ENCODE data around the gene KIAA1755.

Gene KIAA1755

DNA sequence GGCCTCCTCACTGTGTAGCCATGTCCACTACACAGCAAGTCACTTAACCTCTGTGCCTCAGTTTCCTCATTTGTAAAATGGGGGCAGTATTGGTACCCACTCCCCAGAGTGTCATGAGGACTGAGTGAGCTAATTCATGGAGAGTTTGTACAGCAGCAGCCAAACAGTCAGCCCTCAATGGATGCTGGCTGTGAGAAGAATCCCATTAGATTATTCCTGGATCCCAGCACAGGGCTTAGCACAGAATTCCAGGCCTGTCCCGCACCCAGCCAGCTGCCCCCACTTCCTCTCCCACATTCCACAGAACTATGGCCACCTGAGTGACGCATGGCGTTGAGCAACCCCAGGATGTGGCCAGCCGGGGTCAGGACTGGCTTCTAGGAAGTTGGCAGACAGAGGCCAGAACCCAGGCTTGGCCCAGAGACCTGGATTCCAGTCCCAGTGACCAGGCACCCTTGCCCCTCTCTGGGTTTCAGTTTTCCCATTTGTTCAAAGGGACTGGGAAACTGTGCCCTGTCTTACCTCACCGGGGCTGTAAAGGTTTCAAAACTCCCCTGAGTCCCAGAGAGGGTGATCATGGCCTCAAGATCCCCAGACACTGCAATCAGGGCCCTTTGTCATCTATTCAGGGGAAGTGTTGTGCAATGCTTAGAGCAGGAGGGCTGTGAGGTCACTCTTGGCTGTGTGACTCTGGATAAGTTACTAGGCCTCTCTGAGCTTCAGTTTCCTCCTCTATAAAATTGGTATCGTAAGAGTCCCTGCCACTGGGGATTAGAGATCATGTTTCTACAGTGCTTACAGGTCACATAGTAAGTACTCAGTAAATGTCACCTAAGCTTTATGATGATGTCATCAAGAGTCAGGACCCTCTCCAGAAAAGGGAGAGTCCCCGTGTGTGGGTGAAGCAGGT is 92.4 kb downstream of the KIAA1755 start:
- peak overlapping the region; percentile 53 for H3K27ac ChIP-seq
- H3K36me3 ChIP-seq (replicated peaks), result no peaks in the 10 kb centered on the region
- no peaks in the 10 kb centered on the region for H3K27me3 ChIP-seq (replicated peaks)
- in situ Hi-C loops (cut with HindIII; ENCODE audit: low pct_ligation_motif_present, low sequenced_read_pairs), result no loop called here
- TF ChIP-seq, protein P1, sequence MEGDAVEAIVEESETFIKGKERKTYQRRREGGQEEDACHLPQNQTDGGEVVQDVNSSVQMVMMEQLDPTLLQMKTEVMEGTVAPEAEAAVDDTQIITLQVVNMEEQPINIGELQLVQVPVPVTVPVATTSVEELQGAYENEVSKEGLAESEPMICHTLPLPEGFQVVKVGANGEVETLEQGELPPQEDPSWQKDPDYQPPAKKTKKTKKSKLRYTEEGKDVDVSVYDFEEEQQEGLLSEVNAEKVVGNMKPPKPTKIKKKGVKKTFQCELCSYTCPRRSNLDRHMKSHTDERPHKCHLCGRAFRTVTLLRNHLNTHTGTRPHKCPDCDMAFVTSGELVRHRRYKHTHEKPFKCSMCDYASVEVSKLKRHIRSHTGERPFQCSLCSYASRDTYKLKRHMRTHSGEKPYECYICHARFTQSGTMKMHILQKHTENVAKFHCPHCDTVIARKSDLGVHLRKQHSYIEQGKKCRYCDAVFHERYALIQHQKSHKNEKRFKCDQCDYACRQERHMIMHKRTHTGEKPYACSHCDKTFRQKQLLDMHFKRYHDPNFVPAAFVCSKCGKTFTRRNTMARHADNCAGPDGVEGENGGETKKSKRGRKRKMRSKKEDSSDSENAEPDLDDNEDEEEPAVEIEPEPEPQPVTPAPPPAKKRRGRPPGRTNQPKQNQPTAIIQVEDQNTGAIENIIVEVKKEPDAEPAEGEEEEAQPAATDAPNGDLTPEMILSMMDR (IDR thresholded peaks at IDR 0.05; ENCODE audit: low read depth, low read length, missing control alignments), result no peak
- peak; percentile 66 for DNase-seq
- no peak overlapping the region for H3K4me3 ChIP-seq (ENCODE audit: low read depth, low read length)

DNA sequence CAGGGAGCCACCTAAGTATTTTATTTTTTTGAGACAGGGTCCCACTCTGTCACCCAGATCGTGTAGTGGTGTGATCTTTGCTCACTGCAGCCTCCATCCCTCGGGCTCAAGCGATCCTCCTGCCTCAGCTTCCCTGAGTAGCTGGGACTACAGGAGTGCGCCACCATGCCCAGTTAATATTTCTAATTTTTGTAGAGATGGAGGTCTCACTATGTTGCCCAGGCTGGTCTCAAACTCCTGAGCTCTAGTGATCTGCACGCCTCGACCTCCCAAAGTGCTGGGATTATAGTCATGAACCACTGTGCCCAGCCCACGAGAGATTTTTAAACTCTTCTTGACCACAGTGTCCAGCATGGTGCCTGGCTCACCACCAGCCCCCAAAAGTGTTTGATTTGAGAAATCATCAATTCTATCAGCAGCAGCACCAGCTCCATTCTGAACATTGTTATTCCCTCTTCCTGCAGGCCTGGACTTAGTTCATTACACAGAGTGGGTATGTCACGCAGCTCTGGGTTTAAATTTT is 93.1 kb downstream of the KIAA1755 start:
- in situ Hi-C loops (cut with HindIII; ENCODE audit: low pct_ligation_motif_present, low sequenced_read_pairs), result no loop called here
- Histone ChIP-seq H3K36me3 (replicated peaks) (no peaks in the 10 kb centered on the region), H3K27ac (peak overlapping the region; percentile 53), H3K4me3 (ENCODE audit: low read depth, low read length) (no peak overlapping the region), H3K27me3 (replicated peaks) (no peaks in the 10 kb centered on the region)
- TF ChIP-seq, protein P1 (IDR thresholded peaks at IDR 0.05; ENCODE audit: low read depth, low read length, missing control alignments), result no peak
- no peak for DNase-seq

- Histone ChIP-seq H3K36me3 (replicated peaks) (peaks cover 4% of the 10 kb centered on the region), H3K27ac (no peak overlapping the region), H3K4me3 (ENCODE audit: low read depth, low read length) (no peak overlapping the region), H3K27me3 (replicated peaks) (no peaks in the 10 kb centered on the region)
- in situ Hi-C loops (cut with HindIII; ENCODE audit: low pct_ligation_motif_present, low sequenced_read_pairs), result no loop called here
- TF ChIP-seq, protein P1 (IDR thresholded peaks at IDR 0.05; ENCODE audit: low read depth, low read length, missing control alignments), result no peak
- no peak for DNase-seq
Observed at GRCh38 chr20:38166703-38167233, 93.8 kb downstream of the KIAA1755 start.

- TF ChIP-seq, protein P1 (IDR thresholded peaks at IDR 0.05; ENCODE audit: low read depth, low read length, missing control alignments), result no peak
- H3K4me3 ChIP-seq (ENCODE audit: low read depth, low read length), result no peak overlapping the region
- H3K27me3 ChIP-seq (replicated peaks), result no peaks in the 10 kb centered on the region
- peaks cover 10% of the 10 kb centered on the region for H3K36me3 ChIP-seq (replicated peaks)
- no peak for DNase-seq
- no peak overlapping the region for H3K27ac ChIP-seq
- in situ Hi-C loops (cut with HindIII; ENCODE audit: low pct_ligation_motif_present, low sequenced_read_pairs), result no loop called here
Observed at GRCh38 chr20:38165966-38166702, 94.4 kb downstream of the KIAA1755 start.

DNA sequence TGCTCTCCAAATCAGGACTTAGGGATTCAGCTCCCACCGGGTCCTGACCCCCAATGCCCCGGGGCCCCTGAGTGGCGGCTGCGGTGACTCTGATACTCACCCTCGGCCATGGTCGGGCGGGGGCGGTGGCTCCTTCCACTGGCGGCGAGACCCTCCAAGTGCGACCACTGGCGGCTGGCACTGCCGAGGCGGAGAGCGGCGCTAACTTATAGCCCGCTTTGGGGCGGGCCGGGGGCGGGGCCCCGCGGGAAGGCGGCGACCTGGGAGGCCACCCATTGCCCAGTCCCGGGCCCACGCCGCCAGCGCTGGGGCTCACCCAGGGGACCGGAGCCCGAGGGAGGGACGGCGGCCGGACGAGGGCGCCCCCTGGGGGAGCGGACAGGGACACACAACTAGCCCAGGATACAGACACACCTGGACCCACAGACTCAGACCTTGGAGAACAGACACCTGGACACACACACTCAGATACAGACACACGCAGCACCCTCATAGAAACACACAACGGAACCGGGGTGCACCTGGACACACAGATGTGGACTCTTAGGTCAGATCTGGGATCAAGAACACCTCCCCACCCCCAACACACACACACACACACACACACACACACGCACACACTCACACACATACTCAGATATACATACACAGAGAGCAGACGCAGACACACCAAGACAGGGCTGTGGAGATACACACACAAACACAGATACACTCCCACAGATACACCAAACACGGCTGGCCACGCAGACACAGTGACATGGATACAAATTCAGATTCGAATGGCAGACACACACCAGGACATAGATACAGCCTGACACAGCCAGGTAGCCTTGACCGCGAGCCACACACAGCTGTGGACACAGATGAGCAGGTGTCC is 95.2 kb downstream of the KIAA1755 start, which contains the start of gene TGM2:
Gene TGM2 (minus strand): TSS at position 182 of the 877 bp plus-strand sequence. CDS start 72 bp downstream, at position 110.
- peak; percentile 46 for DNase-seq
- in situ Hi-C loops (cut with HindIII; ENCODE audit: low pct_ligation_motif_present, low sequenced_read_pairs), result no loop called here
- TF ChIP-seq, protein P1 (IDR thresholded peaks at IDR 0.05; ENCODE audit: low read depth, low read length, missing control alignments), result peak; percentile 76
- Histone ChIP-seq H3K36me3 (replicated peaks) (peaks cover 18% of the 10 kb centered on the region), H3K27me3 (replicated peaks) (no peaks in the 10 kb centered on the region), H3K4me3 (ENCODE audit: low read depth, low read length) (peak within 1 kb of the TSS; percentile 76), H3K27ac (no peak within 1 kb of the TSS)

All from brain microvascular endothelial cell (primary cell).